Retina (tissue), 1 donor: ENCODE data around the gene SEPTIN7.
"Not testable (repeated sequence)": the region's sequence is repeated elsewhere in the genome, so short reads cannot be mapped to it uniquely, and the experiment has no call there.

Experiments used
- DNase-seq: peaks from one replicate; pipeline ENCODE4 v3.0.0-alpha.2; 2016

Gene SEPTIN7

GRCh38 chr7:35800718-35801391, at the start of gene SEPTIN7:
Gene SEPTIN7 (plus strand): TSS chr7:35801057. CDS start chr7:35801210, 153 bp downstream.
- DNase-seq, result peak; percentile 99

GRCh38 chr7:35752742-35753141, 48.1 kb upstream of the SEPTIN7 start:
- no peak for DNase-seq

- DNase-seq, result peak; percentile 36
Measured at GRCh38 chr7:35753761-35754603, 46.9 kb upstream of the SEPTIN7 start.

DNA sequence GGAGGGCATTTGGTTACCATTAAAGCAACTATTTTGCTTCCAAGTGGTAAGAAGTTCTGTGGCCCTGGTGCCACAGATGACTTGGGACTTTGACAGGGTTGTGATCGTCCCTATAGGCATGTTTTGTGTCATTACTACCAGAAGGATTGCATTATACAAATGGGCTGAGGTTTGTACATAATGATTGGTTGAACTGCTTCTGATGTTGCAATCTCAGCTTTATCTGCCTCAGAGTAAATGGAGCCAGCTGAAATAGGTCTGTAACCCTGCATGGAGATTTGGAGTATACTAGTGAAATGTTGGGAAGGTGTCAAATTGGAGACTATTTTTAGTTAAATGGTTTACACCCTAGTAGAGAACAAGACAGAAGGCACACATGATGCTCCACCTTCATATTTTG, 46.1 kb upstream of the SEPTIN7 start:
- DNase-seq, result no peak

- DNase-seq, result no peak
Measured at GRCh38 chr7:35755711-35756110, 45.1 kb upstream of the SEPTIN7 start.

- DNase-seq, result not testable (repeated sequence)
Measured at GRCh38 chr7:35756453-35756852, 44.4 kb upstream of the SEPTIN7 start.

DNA sequence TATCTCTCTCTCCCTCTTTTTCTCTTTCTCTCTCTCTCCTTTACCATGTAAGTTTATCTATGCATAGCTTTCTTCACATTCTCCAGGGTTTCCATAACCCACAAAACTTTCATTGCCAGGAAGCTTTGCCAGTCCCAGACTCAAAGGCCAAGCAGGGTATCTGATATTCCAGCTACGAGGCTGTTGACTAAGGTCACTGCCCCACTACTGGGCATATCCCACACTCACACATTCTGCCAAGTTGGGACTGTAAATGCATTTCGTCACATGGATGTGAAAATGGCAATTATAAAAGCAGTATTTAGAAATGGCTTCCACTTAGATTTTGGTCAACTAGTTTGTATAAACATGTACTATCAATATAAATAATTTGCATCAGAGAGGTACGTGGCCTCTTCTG, 43.3 kb upstream of the SEPTIN7 start:
- DNase-seq, result no peak

GRCh38 chr7:35758421-35758820, 42.4 kb upstream of the SEPTIN7 start:
- no peak for DNase-seq

GRCh38 chr7:35760143-35760745, 40.6 kb upstream of the SEPTIN7 start:
- DNase-seq, result no peak

DNA sequence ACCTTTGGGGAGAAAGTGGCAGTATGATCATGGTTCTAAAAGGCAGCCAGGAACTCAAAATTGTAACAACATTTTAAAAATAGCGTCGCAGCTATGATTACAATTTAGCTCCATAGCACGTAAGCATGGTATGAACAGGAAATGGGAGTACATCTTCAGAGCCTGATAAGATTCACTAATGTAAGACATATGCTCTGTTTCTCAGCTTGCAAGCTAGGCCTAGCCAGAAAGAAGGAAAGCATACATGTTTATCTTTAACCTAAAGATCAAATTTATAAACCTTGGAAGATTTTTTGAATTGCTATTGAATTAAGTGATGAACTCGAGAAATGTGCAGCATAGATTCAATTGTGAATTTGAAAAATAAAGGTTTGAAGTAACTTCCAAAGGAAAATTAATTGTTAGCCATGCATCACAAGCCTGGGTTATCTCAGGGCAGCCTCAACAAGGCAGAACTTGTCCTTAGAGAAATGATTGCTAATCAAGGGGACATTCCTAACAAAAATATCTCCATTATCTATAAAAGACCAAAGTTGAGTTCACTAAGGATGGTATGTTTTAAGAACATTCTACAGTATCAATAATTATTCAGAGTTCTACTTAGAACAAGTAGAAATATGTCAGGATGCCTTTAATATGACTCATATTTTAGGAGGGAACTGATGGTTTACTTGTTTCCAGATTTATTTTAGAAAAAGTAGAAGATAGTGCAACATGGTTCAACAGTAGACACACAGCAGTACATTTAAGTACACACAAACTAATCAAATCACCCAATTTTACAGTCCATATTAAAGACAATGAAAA, 38.8 kb upstream of the SEPTIN7 start:
- DNase-seq, result no peak

DNA sequence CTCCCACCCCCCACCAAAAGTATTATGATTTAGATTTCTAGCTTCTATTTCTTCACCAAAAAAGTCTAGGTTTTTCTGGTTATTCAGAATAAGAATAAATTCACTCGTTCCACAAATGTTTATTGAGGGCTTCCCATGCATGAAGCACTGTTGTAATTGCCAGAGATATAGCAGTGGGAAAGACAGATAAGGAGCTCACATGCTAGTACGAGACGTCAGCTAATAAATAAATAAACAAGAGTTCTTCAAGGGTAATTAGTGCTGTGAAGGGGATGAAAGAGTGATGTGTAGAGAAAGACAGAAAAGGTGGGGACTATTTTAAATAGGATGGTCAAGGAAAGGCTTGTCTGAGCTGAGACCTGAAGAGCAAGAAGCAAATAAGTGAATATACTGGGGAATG, 38.1 kb upstream of the SEPTIN7 start:
- no peak for DNase-seq

GRCh38 chr7:35768346-35768745, 32.5 kb upstream of the SEPTIN7 start:
- DNase-seq, result no peak

DNA sequence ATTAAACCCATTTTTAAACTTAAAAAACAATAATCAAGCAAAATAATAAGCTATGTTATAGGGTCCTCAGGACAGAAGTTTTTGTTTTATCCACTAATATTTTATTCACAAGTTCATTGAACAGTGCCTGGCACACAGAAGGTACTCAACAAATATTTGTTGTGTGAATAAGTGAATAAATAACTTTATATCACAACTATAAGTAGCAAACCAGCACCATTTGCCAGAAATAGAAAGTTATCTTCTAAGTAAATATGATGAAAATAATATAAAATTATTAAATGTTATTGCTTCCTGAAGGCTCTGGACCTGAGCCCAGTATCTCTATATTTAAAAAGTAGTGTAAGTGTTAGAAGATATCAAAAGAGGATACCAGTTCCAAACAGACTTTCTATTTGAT, 29.1 kb upstream of the SEPTIN7 start:
- no peak for DNase-seq

DNA sequence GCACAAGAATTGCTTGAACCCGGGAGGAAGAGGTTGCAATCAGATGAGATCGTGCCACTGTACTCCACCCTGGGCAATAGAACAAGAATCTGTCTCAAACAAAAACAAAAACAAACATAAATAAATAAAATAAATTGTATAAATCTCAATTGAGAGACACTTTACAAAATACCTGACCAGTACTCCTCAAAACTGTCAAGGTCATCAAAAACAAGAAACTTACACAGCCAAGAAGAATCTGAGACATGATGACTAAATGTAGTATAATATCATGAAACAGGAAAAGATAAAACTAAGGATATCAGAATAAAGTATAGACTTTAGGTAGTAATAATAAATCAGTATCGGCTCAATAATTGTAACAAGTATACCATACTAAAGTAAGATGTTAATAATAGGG, 26.9 kb upstream of the SEPTIN7 start:
- no peak for DNase-seq

- DNase-seq, result no peak
Measured at GRCh38 chr7:35776686-35777085, 24.2 kb upstream of the SEPTIN7 start.

- DNase-seq, result no peak
Measured at GRCh38 chr7:35777121-35777520, 23.7 kb upstream of the SEPTIN7 start.

DNA sequence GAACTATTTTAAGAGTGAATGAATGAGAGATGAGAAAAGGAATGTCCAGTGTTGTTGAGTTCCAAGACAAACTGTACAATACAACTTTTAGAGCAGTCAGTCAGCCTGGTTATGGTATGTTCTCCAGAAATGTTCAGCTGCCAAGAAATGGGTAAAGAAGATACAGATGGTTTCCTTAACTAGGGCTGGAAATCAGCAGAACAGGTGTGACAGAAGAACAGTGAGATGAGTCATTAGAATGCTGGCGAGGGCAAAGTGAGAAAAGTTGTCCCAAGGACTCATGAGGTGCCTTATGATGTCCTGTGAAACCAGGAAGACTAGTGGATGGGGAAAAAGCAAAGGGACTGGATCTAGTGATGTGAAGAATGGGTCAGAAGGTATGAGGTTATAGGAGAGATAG, 20.8 kb upstream of the SEPTIN7 start:
- no peak for DNase-seq

- DNase-seq, result no peak
Measured at GRCh38 chr7:35781200-35781701, 19.6 kb upstream of the SEPTIN7 start.

- DNase-seq, result no peak
Measured at GRCh38 chr7:35781767-35782515, 18.9 kb upstream of the SEPTIN7 start.

DNA sequence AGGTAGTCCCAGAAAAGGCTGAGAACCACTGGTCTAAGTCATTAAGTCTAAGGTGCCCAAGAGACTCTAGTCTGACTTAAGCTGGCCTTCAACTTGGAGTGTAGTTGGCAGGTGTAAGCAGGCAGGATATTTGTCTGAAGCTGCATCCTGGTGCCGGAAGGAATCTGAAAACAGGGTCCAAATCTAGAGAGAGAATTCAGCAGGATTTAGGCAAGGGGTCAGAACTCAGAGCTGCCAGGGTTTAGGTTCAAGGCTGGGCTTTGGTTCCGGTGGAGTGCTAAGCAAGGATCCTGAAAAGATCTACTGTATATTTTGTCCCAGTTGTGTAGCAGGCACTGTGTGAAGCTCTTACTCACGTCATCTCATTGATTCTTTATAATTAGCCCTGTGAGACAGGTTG, 16.5 kb upstream of the SEPTIN7 start:
- no peak for DNase-seq

GRCh38 chr7:35785250-35785649, 15.6 kb upstream of the SEPTIN7 start:
- DNase-seq, result no peak

- no peak for DNase-seq
Measured at GRCh38 chr7:35787925-35788324, 12.9 kb upstream of the SEPTIN7 start.
